A549 (cell line): ENCODE results near the gene MYO10. TPM values are rescaled to one million over a fixed set of nuclear protein-coding genes. Genes with fewer than 3 reads are reported as not detected.
"Not testable (repeated sequence)": the region's sequence is repeated elsewhere in the genome, so short reads cannot be mapped to it uniquely, and the experiment has no call there.

Experiments
- ATAC-seq, 2 experiments: fragments of 200-7000 bp in 1 of 2; fragments of >200 bp in 1 of 2; cut with Nextera tagmentation in 1 of 2; cut with Tn5 transposase in 1 of 2; 3 replicates each; pipeline versions ENCODE4 v1.8.0 to v1.9.1; 2018 to 2020; ENCODE audit warnings: mild to moderate bottlenecking in 1 of 2, moderate library complexity in 1 of 2
- CTCF ChIA-PET: fragments of 300-600 bp; sonication (Branson Sonifier 250); formaldehyde crosslinking; extraction: SDS; loops from one replicate; lab custom pipeline; 2021; ENCODE audit warnings: antibody characterized with exemption, inconsistent platforms; lab: Yijun Ruan, JAX
- POLR2A ChIA-PET: fragments of 350-600 bp; formaldehyde crosslinking; extraction: SDS; loops from one replicate; lab custom pipeline; 2021; ENCODE audit warnings: antibody characterized with exemption, inconsistent platforms; lab: Yijun Ruan, JAX
- DNase-seq, 2 experiments: peaks; one replicate each; pipeline versions ENCODE4 v3.0.0 to v3.0.0-alpha.2; 2011 to 2016; ENCODE audit warnings: low read depth in 1 of 2, low spot score in 1 of 2
- FAIRE-seq: peaks from 2 replicates; lab custom pipeline; 2011; peaks lifted over from hg19 to GRCh38; lab: Jason Lieb, UNC
- H3K27ac ChIP-seq, 2 experiments: fragments of >200 bp; sonication (Bioruptor Twin); formaldehyde crosslinking; 3 replicates each; pipeline ENCODE4 v1.5.1; 2016 to 2017
- H3K4me1 ChIP-seq: fragments of >200 bp; sonication (Bioruptor Twin); formaldehyde crosslinking; 3 replicates; pipeline ENCODE4 v1.6.1; 2016
- H3K4me2 ChIP-seq: fragments of >200 bp; sonication (Bioruptor Twin); formaldehyde crosslinking; 3 replicates; pipeline ENCODE4 v1.6.1; 2016
- H3K4me3 ChIP-seq: fragments of >200 bp; sonication (Bioruptor Twin); formaldehyde crosslinking; 3 replicates; pipeline ENCODE4 v1.5.1; 2016
- H3K9me3 ChIP-seq: fragments of >200 bp; sonication (Bioruptor Twin); formaldehyde crosslinking; 3 replicates; pipeline ENCODE4 v1.6.1; 2016
- ATOH8 ChIP-seq: fragments of 250-450 bp; sonication (Bioruptor Pico); IDR thresholded peaks from 2 replicates; pipeline ENCODE4 v1.5.0; 2020; ENCODE audit warnings: low read depth, mild to moderate bottlenecking, moderate library complexity
- CBX2 ChIP-seq: fragments of 200-600 bp; sonication (generic); IDR thresholded peaks from 2 replicates; pipeline ENCODE4 v1.6.1; 2016; ENCODE audit warnings: low read depth, mild to moderate bottlenecking, borderline replicate concordance
- CEBPB ChIP-seq, 2 experiments: fragments of >200 bp in 1 of 2; sonication (Bioruptor Twin) in 1 of 2; formaldehyde crosslinking in 1 of 2; IDR thresholded peaks; 2 replicates each; pipeline ENCODE4 v1.6.1; 2012 to 2016
- CHD2 ChIP-seq: fragments of 150-350 bp; IDR thresholded peaks from 2 replicates; pipeline ENCODE4 v1.6.1; 2014; ENCODE audit warnings: low read length; ENCODE audit not compliant: partially characterized antibody
- CHD4 ChIP-seq: fragments of 200-600 bp; sonication (generic); IDR thresholded peaks from 2 replicates; pipeline ENCODE4 v1.6.1; 2016; ENCODE audit warnings: antibody characterized with exemption, mild to moderate bottlenecking, borderline replicate concordance
- EHF ChIP-seq: fragments of 250-450 bp; sonication (Bioruptor Pico); IDR thresholded peaks from 2 replicates; pipeline ENCODE4 v1.5.0; 2020; ENCODE audit warnings: mild to moderate bottlenecking
- ESRRA ChIP-seq: fragments of 150-350 bp; IDR thresholded peaks from 2 replicates; pipeline ENCODE4 v1.6.1; 2014; ENCODE audit warnings: mild to moderate bottlenecking, low read length, borderline replicate concordance
- HDAC2 ChIP-seq: fragments of 200-600 bp; sonication (generic); IDR thresholded peaks from 2 replicates; pipeline ENCODE4 v1.6.1; 2016
- HES2 ChIP-seq: fragments of >200 bp; sonication (Bioruptor Twin); formaldehyde crosslinking; IDR thresholded peaks from 2 replicates; pipeline ENCODE4 v1.6.1; 2016
- HOXA7 ChIP-seq: fragments of 250-450 bp; sonication (Bioruptor Pico); IDR thresholded peaks from 2 replicates; pipeline ENCODE4 v1.5.0; 2020; ENCODE audit warnings: mild to moderate bottlenecking, moderate library complexity
- HOXB5 ChIP-seq: fragments of 250-450 bp; sonication (Bioruptor Pico); IDR thresholded peaks from 2 replicates; pipeline ENCODE4 v1.5.0; 2020; ENCODE audit warnings: mild to moderate bottlenecking, moderate library complexity
- JUNB ChIP-seq: fragments of >200 bp; sonication (Bioruptor Twin); formaldehyde crosslinking; IDR thresholded peaks from 2 replicates; pipeline ENCODE4 v1.6.1; 2016
- MYC ChIP-seq: IDR thresholded peaks from 2 replicates; pipeline ENCODE4 v1.6.1; 2012; ENCODE audit warnings: mild to moderate bottlenecking, inconsistent platforms, low read length, improper control_type of control experiment, borderline replicate concordance
- PHF8 ChIP-seq: fragments of 200-600 bp; sonication (generic); IDR thresholded peaks from 2 replicates; pipeline ENCODE4 v1.6.1; 2016; ENCODE audit warnings: low read depth, mild to moderate bottlenecking, antibody characterized with exemption, moderate library complexity, borderline replicate concordance
- POLR2A ChIP-seq: IDR thresholded peaks from 2 replicates; pipeline ENCODE4 v1.6.1; 2012; ENCODE audit warnings: mild to moderate bottlenecking, low read length
- RAD21 ChIP-seq, 2 experiments: fragments of >200 bp in 1 of 2; sonication (Bioruptor Twin) in 1 of 2; formaldehyde crosslinking in 1 of 2; IDR thresholded peaks in 1 of 2; conservative IDR thresholded peaks in 1 of 2; 2 replicates in 1 of 2; 3 replicates in 1 of 2; pipeline ENCODE4 v1.6.1; 2012 to 2018; ENCODE audit warnings: inconsistent platforms in 1 of 2
- RARB ChIP-seq: fragments of 250-450 bp; sonication (Bioruptor Pico); IDR thresholded peaks from 2 replicates; pipeline ENCODE4 v1.8.0; 2021; ENCODE audit warnings: mild to moderate bottlenecking, moderate library complexity
- RCOR1 ChIP-seq: fragments of 150-350 bp; IDR thresholded peaks from 2 replicates; pipeline ENCODE4 v1.6.1; 2014; ENCODE audit warnings: antibody characterized with exemption, low read length, low read depth
- RNF2 ChIP-seq: fragments of 200-600 bp; sonication (generic); IDR thresholded peaks from 2 replicates; pipeline ENCODE4 v1.6.1; 2016; ENCODE audit warnings: low read depth, mild to moderate bottlenecking, antibody characterized with exemption, moderate library complexity, borderline replicate concordance
- SMC3 ChIP-seq: fragments of >200 bp; sonication (Bioruptor Twin); formaldehyde crosslinking; IDR thresholded peaks from 3 replicates; pipeline ENCODE4 v1.6.1; 2018; ENCODE audit warnings: inconsistent platforms
- SREBF2 ChIP-seq: fragments of 450-650 bp; IDR thresholded peaks from 2 replicates; pipeline ENCODE4 v1.6.1; 2014; ENCODE audit warnings: mild to moderate bottlenecking, moderate library complexity
- TFCP2L1 ChIP-seq: fragments of 250-450 bp; sonication (Bioruptor Pico); IDR thresholded peaks from 2 replicates; pipeline ENCODE4 v1.5.0; 2021; ENCODE audit warnings: mild to moderate bottlenecking
- TP53 ChIP-seq: fragments of 250-450 bp; sonication (Bioruptor Pico); IDR thresholded peaks from 2 replicates; pipeline ENCODE4 v1.5.0; 2021; ENCODE audit warnings: mild to moderate bottlenecking, moderate library complexity
- ZSCAN20 ChIP-seq: fragments of 250-450 bp; sonication (Bioruptor Pico); IDR thresholded peaks from 2 replicates; pipeline ENCODE4 v1.8.0; 2022; ENCODE audit warnings: mild to moderate bottlenecking, moderate library complexity
- WGBS: methylation state at CpG from one replicate; pipeline ENCODE4 v1.1.6; 2017; ENCODE audit errors: missing lambda C conversion rate; 5-methylcytosine and 5-hydroxymethylcytosine counted together
- polyA plus RNA-seq, 4 experiments: library from polyadenylated mRNA; depleted of rRNA in 3 of 4; stranded (reverse); fragments of >200 nt; fragmentation: RNase III in 1 of 4; extraction: RNeasy Plus Mini Kit Qiagen cat#74134 plus additional on column Dnase treatment in 1 of 4; gene quantifications; 2 replicates in 3 of 4; 3 replicates in 1 of 4; pipeline ENCODE4 v1.2.3, GENCODE V29; 2011 to 2017

MYO10 gene
- polyA plus RNA-seq, 2 of the 4 experiments (the other 2 are of a cell fraction) = 68.0 to 68.5 TPM

- H3K4me1 ChIP-seq = peaks cover 71% of the 10 kb centered on the region
- POLR2A ChIA-PET = no interaction called here
- CTCF ChIA-PET = interaction anchor here (0.6 to 1.8 kb wide), 3 partner anchors 16 to 742 kb away, joined by 3 to 5 read pairs (median 4); no protein-coding TSS in a partner anchor
- 84% methylated on average over 1 of the region's 1 CpG for WGBS
- H3K4me3 ChIP-seq = no peak overlapping the region
- H3K4me2 ChIP-seq = peak overlapping the region; percentile 61; the same call in 2 of the 3 replicates
- no peak for TF ChIP-seq HOXB5 (CRISPR knock-in tag)
- TF ChIP-seq RARB = no peak
- TF ChIP-seq POLR2A = no peak
- no peak for TF ChIP-seq PHF8
- no peak for TF ChIP-seq RCOR1
- TF ChIP-seq CBX2 = no peak
- TF ChIP-seq TP53 (CRISPR knock-in tag) = no peak
- TF ChIP-seq ZSCAN20 (CRISPR knock-in tag) = no peak
- TF ChIP-seq HES2 = no peak
- no peak for TF ChIP-seq TFCP2L1 (CRISPR knock-in tag)
- no peak for TF ChIP-seq SMC3
- no peak for TF ChIP-seq JUNB
- TF ChIP-seq CHD4 = no peak
- TF ChIP-seq SREBF2 = no peak
- no peak for TF ChIP-seq MYC
- no peak for TF ChIP-seq HOXA7 (CRISPR knock-in tag)
- no peak for TF ChIP-seq ATOH8 (CRISPR knock-in tag)
- ATAC-seq (no peak; a peak in 1 of 6 replicates), DNase-seq (no peak), FAIRE-seq (no peak)
- H3K27ac ChIP-seq = peak overlapping the region; percentile 60 to 70; a peak in 3 of 6 replicates
- no peaks in the 10 kb centered on the region for H3K9me3 ChIP-seq
Measured at GRCh38 chr5:16879191-16879590, 56.9 kb downstream of the MYO10 start.

GRCh38 chr5:16877267-16877935 is 58.7 kb downstream of the MYO10 start:
- ChIA-PET POLR2A (interaction anchor here (0.6 kb wide), 1 partner anchor 100 kb away, joined by 3 read pairs; no protein-coding TSS in a partner anchor), CTCF (interaction anchor here (1.2 to 1.8 kb wide), 3 partner anchors 9 to 313 kb away, joined by 3 to 5 read pairs (median 5); no protein-coding TSS in a partner anchor)
- no peak overlapping the region for H3K4me2 ChIP-seq
- TF ChIP-seq CHD2 (no peak), TP53 (CRISPR knock-in tag) (no peak), ESRRA (no peak), EHF (no peak), CEBPB (IDR thresholded peaks at IDR 0.05) (0 out of 4 replicates have a peak, but pooled peaks of 1 of the 2 experiments have one; percentile 19), HDAC2 (no peak), RNF2 (no peak), RAD21 (conservative IDR thresholded peaks at IDR 0.05 in 1 of 2, IDR thresholded peaks at IDR 0.05 in 1 of 2) (no peak)
- TF ChIP-seq, all 56 proteins: peak for 1
- Histone ChIP-seq H3K4me3 (no peak overlapping the region), H3K9me3 (peaks cover 5% of the 10 kb centered on the region; the same call in 2 of the 3 replicates), H3K4me1 (peaks cover 56% of the 10 kb centered on the region), H3K27ac (peak overlapping the region in 1 of 2 experiments; percentile 48; a peak in 3 of 6 replicates)
- ATAC-seq (no peak), FAIRE-seq (no peak), DNase-seq (no peak)
- WGBS = 88% methylated on average over 9 of the region's 9 CpGs

GRCh38 chr5:16874424-16874823 is 61.7 kb downstream of the MYO10 start:
- H3K9me3 ChIP-seq, FAIRE-seq, H3K4me3 ChIP-seq, ATAC-seq, H3K4me2 ChIP-seq, POLR2A ChIA-PET, H3K27ac ChIP-seq, DNase-seq: not testable (repeated sequence)
- 100% methylated on average over 1 of the region's 1 CpG for WGBS
- CTCF ChIA-PET = interaction anchor here (1.1 kb wide), 1 partner anchor 315 kb away, joined by 3 read pairs; no protein-coding TSS in a partner anchor
- H3K4me1 ChIP-seq = peaks cover 55% of the 10 kb centered on the region
